ENCODE measurements around the gene PLA2G3. TPM values are rescaled to one million over a fixed set of nuclear protein-coding genes. Genes with fewer than 3 reads are reported as not detected.

The PLA2G3 gene
- polyA plus RNA-seq, 1 donor (not counting 4 experiments of a cell fraction or from before 2014, with no cell fraction given), result 0.38 TPM

DNA sequence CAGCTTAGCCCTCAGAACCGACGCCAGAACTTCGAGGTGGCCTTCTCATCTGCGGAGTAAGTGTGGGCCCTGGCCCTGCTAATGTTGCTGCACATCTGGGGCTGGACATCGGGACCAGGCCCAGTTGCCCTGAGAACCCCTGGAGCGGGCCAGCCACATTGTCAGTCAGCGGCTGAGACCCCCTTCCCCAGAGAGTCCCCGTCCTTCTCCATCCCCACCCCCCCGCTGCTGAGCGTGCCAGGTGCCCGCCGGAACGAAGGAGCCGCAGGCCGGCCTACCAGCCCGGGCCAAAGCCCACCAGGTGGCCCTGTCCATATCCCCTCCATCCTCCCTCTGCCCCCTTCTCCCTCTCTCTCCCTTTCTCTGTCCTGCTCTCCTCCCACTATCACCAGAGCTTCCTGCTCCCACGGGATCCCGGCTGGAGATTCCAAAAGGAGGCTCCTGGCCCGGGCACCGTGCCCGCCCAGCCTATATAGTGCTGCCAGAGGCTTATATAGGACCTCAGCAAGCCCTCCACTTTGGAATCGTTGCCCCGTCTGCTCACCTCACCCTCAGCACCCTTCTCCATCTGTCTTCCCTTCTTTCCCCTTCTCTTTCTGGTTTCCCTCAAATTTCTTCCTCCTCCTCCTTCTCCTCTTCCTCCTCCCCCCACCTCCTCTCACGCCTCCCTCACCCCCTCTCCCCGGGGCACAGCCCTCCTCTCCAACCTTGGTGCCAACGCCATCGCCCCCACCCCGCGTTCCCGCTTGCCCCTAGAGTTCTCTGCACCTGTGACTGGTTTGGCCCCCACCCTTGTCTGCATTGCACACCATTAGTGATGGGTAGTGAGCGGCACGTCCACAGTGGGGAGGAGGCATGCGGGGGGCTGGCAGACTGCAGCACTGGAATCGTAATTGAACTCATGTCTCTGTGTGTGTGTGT lies 40.2 kb downstream of the PLA2G3 start:
- Histone ChIP-seq H3K27me3 (ENCODE audit: control insufficient read depth, extremely low read depth, insufficient read depth, low read length) (no peaks in the 10 kb centered on the region), H3K36me3 (ENCODE audit: control insufficient read depth in 2 of 2, extremely low read depth in 1 of 2, insufficient read depth in 2 of 2, low read length in 2 of 2) (peaks cover 54 to 68% of the 10 kb centered on the region in 2 experiments), H3K9me1 (ENCODE audit: control insufficient read depth, extremely low read depth, insufficient read depth, low read length) (no peaks in the 10 kb centered on the region), H3K9ac (ENCODE audit: control insufficient read depth, extremely low read depth, insufficient read depth, low read length) (no peak overlapping the region), H3K4me1 (ENCODE audit: control insufficient read depth, extremely low read depth, insufficient read depth, low read length) (no peaks in the 10 kb centered on the region), H3K27ac (ENCODE audit: control insufficient read depth, insufficient read depth, low read length) (no peak overlapping the region), H3K9me3 (ENCODE audit: control insufficient read depth, low read depth, low read length) (no peaks in the 10 kb centered on the region), H3K79me2 (ENCODE audit: control insufficient read depth, insufficient read depth, low read length) (no peaks in the 10 kb centered on the region), H3K4me3 (ENCODE audit: control insufficient read depth in 2 of 3, extremely low read depth in 1 of 3, insufficient read depth in 2 of 3, low read depth in 1 of 3, low read length in 3 of 3) (no peak overlapping the region), H2AFZ (ENCODE audit: control insufficient read depth, low read length) (no peak overlapping the region), H4K20me1 (ENCODE audit: control insufficient read depth, extremely low read depth, insufficient read depth, low read length) (peaks cover 11% of the 10 kb centered on the region), H3K4me2 (ENCODE audit: control insufficient read depth, extremely low read depth, insufficient read depth, low read depth, low read length) (no peak overlapping the region)
- TF ChIP-seq EZH2 (IDR thresholded peaks at IDR 0.05; ENCODE audit: low read length), result no peak
- TF ChIP-seq, protein P1, sequence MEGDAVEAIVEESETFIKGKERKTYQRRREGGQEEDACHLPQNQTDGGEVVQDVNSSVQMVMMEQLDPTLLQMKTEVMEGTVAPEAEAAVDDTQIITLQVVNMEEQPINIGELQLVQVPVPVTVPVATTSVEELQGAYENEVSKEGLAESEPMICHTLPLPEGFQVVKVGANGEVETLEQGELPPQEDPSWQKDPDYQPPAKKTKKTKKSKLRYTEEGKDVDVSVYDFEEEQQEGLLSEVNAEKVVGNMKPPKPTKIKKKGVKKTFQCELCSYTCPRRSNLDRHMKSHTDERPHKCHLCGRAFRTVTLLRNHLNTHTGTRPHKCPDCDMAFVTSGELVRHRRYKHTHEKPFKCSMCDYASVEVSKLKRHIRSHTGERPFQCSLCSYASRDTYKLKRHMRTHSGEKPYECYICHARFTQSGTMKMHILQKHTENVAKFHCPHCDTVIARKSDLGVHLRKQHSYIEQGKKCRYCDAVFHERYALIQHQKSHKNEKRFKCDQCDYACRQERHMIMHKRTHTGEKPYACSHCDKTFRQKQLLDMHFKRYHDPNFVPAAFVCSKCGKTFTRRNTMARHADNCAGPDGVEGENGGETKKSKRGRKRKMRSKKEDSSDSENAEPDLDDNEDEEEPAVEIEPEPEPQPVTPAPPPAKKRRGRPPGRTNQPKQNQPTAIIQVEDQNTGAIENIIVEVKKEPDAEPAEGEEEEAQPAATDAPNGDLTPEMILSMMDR (optimal IDR thresholded peaks at IDR 0.05 in 1 of 3, IDR thresholded peaks at IDR 0.05 in 1 of 3, conservative IDR thresholded peaks at IDR 0.05 in 1 of 3; ENCODE audit: extremely low read depth in 1 of 3, insufficient read depth in 2 of 3, low read length in 3 of 3), result no peak
- dilution Hi-C loops (cut with MboI; ENCODE audit: extremely low pct_ligation_motif_present, low sequenced_read_pairs), result no loop called here
- no peak for DNase-seq (ENCODE audit: low read depth, low spot score)
- no peak for FAIRE-seq

DNA sequence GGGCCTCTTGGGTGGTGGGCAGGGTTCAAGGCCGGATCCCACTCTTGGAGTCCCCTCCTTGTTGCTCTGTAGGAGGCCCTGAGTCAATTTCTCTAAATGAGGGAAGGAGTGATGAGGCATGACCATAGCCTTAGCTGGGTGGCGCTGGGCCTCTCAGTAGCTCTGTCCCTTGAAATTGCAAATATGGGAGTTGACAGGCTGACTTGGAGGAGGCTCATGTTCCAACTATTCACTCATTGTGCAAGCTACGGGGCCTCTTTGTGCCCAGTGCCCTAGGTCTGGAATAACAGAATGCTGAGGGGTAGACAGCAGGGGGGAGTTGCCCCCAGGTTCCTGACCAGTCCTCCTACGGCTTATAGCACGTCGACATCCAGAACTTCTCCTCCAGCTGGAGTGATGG lies 40.9 kb downstream of the PLA2G3 start:
- FAIRE-seq (no peak), DNase-seq (ENCODE audit: low read depth, low spot score) (no peak)
- Histone ChIP-seq H3K4me1 (ENCODE audit: control insufficient read depth, extremely low read depth, insufficient read depth, low read length) (no peaks in the 10 kb centered on the region), H3K27ac (ENCODE audit: control insufficient read depth, insufficient read depth, low read length) (no peak overlapping the region), H3K9ac (ENCODE audit: control insufficient read depth, extremely low read depth, insufficient read depth, low read length) (no peak overlapping the region), H3K36me3 (ENCODE audit: control insufficient read depth in 2 of 2, extremely low read depth in 1 of 2, insufficient read depth in 2 of 2, low read length in 2 of 2) (peaks cover 60 to 70% of the 10 kb centered on the region in 2 experiments), H3K4me2 (ENCODE audit: control insufficient read depth, extremely low read depth, insufficient read depth, low read depth, low read length) (no peak overlapping the region), H3K4me3 (ENCODE audit: control insufficient read depth in 2 of 3, extremely low read depth in 1 of 3, insufficient read depth in 2 of 3, low read depth in 1 of 3, low read length in 3 of 3) (no peak overlapping the region), H3K9me3 (ENCODE audit: control insufficient read depth, low read depth, low read length) (no peaks in the 10 kb centered on the region), H3K9me1 (ENCODE audit: control insufficient read depth, extremely low read depth, insufficient read depth, low read length) (no peaks in the 10 kb centered on the region), H3K27me3 (ENCODE audit: control insufficient read depth, extremely low read depth, insufficient read depth, low read length) (no peaks in the 10 kb centered on the region), H3K79me2 (ENCODE audit: control insufficient read depth, insufficient read depth, low read length) (peaks cover under 1% of the 10 kb centered on the region), H4K20me1 (ENCODE audit: control insufficient read depth, extremely low read depth, insufficient read depth, low read length) (peaks cover 11% of the 10 kb centered on the region), H2AFZ (ENCODE audit: control insufficient read depth, low read length) (no peak overlapping the region)
- no peak for TF ChIP-seq EZH2 (IDR thresholded peaks at IDR 0.05; ENCODE audit: low read length)
- TF ChIP-seq, protein P1 (optimal IDR thresholded peaks at IDR 0.05 in 1 of 3, IDR thresholded peaks at IDR 0.05 in 1 of 3, conservative IDR thresholded peaks at IDR 0.05 in 1 of 3; ENCODE audit: extremely low read depth in 1 of 3, insufficient read depth in 2 of 3, low read length in 3 of 3), result no peak
- dilution Hi-C loops (cut with MboI; ENCODE audit: extremely low pct_ligation_motif_present, low sequenced_read_pairs), result no loop called here
